ENCODE data around the gene SLIT3.

SLIT3 gene

DNA sequence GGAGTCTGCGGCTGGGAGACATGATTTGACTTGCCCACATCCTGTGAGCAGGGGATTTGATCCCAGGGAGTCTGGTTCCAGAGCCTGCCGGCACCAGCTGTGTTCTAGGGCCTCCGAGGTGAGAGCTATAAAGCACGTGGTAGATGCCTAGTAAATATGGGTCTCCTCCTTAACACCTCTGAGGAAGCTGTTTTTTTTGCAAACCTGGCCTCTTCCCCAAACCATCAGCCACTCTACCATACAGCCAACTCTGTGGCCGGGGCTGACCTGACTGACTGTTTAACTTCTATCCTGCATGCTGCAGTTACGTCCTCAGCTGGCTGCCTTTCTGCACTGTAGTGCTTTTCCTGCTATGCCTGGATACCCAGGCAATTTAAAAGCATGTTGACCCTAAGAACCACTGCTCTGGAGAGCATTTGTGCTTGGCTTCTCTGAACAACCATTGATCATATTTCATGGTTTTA is 220.5 kb downstream of the SLIT3 start:
- DNase-seq (ENCODE audit: low read depth) = no peak

DNA sequence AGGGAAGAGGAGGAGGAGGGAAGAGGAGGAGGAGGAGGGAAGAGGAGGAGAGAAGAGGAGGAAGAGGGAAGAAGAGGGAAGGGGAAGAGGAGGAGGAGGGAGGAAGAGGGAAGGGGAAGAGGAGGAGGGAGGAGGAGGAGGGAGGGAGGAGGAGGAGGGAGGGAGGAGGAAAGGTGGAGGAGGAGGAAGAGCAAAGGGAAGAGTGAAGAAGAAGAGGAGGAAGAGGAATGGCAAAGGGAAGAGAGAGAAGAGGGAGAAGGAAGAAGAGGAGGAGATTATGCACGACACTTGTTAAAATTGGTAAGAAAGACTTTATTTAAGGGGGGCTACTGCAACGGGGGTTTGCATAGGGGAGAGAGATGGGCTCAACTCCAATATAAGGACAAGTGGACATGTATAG is 221.2 kb downstream of the SLIT3 start:
- no peak for DNase-seq (ENCODE audit: low read depth)

DNA sequence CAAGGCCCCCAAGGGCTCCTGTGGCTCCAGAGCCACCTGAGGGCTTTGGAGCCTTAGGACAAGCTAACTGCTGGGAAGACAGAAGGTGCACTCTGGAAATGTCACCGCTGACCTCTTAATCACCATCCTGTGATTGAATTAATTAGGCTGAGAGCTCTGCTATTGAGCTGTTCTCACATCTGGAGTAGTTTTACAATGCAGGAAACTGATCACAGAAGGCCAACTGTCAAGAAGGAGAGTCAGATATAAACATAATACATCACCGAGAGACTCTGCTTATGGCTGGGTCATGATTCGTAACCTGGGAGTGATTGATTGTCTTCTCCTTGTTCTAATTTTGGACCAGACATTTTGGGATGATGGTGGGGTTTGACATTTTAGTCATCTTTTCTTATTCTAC is 226.1 kb downstream of the SLIT3 start:
- DNase-seq (ENCODE audit: low read depth) = no peak

DNA sequence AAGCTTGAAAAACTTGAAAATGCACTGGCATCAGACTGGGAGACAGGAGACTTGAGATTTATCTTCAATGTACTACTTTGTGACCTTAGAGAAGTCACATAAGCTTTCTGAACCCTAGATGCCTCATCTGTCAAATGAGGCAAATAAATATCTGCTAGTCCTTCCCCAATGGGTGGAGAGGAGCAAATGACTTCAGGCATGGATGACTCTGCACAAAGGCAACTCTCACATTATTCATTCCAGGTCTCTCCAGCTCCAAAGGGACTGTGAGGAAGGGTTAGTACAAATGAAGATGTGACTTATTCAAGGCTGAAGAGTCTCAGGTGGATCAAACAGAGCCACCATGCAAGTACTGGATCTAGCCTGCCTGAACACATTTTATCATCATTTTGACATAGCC is 228.7 kb downstream of the SLIT3 start:
- no peak for DNase-seq (ENCODE audit: low read depth)

DNA sequence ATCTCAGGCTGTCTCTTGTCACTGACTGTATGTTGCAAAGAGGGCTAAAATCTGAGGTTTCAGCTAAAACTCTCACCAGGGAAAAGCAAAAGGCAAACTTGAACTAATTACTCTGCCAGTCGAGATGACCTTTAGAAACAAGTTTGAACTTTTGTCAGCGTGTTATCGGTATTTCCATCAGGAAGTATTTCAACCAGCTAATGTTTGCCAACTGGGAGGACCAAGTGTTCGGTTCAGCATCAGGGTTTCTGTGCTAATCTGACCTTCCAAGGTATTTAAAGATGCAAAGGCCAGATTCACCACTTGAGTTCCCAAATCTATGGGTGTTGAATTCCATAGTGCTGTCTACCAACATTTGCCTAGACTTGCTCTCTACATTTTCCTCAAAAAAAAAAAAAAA is 230.5 kb downstream of the SLIT3 start:
- DNase-seq (ENCODE audit: low read depth) = no peak

DNA sequence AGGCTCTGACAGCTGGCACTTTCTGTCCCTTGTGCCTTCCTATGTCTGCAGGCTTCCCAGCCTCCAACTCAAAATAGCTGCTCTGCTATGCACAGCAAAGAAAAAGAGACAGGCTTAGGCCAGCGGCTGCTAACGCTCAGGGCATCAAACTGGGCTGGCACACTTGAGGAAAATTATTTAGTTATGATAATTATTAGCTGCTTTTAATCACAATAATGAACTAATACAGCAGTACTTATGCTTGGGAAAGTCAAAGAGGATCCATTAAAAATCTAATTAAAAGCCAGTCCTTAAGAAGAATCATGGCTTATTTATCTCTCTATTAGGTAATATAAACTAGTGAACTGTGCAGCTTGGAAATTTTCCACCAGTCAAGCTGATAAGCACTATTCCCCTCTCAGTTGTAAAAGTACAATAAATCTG is 233.2 kb downstream of the SLIT3 start:
- DNase-seq (ENCODE audit: low read depth) = no peak

DNA sequence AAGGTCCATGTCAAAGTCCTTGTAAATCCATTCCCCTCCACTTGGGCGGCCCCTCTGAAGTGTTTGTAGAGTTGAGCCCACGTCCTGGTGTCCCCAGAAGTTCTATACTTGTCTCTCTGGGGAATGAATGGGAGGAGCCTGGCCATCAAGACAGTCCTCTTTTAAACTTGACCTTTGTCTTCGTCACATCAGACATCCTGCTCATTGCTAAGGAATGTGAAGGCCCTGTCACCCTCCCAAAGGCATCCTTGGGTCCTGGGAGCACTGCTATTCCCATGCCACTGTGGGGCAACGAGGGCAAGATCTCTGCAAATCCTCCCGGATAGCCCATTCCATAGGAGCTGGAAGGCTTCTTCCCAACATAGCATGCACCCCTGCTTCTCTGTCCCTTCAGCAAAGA is 235.5 kb downstream of the SLIT3 start:
- no peak for DNase-seq (ENCODE audit: low read depth)

DNA sequence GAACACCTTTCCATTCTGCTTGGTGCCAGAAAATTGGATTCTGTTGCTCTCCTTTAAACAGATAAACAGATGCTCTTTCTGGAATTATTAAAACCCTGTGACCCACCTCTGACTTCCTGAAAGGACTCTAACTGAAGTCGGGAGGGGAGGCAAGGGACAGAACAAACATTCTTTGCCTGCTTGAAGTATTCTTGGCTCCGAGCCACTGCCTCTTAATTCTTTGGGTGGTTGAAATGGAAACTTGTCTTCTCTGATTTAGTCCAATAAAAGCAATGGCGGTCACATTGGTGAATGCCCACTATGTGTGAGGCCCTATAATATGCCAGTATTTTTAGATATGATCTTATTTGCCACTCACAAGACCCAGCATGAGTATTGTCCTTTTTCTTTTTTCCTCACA is 236.8 kb downstream of the SLIT3 start:
- DNase-seq (ENCODE audit: low read depth) = no peak

DNA sequence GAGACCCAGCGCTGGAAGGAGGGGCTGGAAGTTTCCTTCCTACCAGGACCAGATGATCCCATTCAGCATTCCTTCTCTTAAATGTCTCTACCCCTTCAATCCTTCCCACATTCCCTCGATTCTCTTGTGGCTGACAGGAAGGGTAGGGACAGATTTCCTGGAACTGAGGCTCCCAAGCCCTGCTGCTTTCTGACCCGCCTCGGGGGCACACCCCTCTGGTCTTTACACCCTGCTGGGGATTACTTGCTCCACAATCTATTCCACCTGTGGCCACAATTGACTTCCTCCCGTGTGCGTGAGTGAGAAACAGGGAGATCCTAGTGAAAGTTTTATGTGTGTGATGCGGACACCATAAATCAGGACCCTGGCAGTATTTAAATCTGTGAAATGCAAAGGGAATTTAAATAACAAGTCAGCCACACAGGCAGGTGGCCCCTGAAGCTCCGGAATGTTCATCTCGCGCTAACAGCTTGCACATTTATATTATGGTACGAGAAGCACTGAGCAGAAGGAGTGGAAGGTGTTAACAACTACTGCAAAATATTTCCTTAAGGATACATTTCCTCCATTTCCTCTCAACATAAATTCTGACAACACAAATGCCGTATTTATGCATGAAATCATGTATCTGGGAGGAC is 237.5 kb downstream of the SLIT3 start:
- DNase-seq (ENCODE audit: low read depth) = no peak

DNA sequence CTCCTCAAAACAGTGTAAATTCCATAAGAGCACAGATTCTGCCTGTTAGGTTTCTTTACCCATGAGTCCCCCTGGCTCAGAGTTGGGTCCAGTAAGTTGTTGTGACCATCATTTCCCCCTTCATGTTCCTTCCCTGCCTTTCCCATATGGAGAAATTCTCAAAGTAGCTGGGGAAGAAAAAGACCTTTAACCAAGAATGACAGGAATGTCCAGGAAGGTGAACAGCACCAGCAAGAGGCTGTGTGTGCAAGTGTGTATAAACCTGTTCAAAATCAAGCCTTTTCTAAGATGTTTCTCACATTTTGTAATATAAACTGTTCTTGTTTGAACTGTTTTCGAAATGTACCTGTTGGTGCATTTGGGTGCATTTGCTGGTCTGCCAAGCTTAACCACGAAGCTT is 238.2 kb downstream of the SLIT3 start:
- no peak for DNase-seq (ENCODE audit: low read depth)

DNA sequence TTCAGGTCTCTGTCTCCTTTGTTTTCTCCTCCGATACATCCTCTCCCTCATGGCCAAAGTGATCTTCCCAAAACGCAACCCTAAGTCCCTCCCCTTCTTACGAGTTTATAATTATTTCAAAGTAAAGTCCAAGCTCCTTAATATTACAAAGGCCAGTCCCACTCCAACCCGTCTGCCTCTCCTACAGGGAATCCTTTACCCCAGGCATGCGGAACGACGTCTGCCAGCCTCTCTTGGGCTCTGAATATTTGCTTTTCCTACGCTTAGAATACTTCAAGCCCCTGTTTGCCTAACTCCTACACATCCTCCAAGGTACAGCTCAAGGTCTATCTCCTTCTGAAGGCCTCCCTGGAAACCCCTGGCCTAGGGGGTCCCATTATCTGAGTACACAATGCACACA is 246.4 kb downstream of the SLIT3 start:
- DNase-seq (ENCODE audit: low read depth) = no peak

DNA sequence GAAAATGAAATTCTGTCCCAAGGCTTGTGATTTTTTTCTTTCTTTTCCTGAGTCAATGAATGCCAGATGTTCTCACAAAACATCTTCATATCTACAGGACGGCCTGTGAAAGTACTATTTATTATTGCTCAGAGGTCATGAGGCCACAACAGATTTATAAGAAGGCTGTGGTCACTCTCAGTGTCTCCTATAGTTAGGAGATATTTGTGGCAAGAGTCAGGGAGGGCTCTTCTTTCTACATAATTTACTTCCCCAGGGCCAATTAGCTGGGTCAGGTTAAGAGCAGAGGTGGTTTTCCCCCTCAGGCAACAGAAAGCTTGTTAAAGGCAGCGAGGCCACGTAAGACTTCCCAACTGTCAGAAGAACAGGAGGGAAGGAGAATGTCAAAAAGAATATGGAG is 248.7 kb downstream of the SLIT3 start:
- no peak for DNase-seq (ENCODE audit: low read depth)

DNA sequence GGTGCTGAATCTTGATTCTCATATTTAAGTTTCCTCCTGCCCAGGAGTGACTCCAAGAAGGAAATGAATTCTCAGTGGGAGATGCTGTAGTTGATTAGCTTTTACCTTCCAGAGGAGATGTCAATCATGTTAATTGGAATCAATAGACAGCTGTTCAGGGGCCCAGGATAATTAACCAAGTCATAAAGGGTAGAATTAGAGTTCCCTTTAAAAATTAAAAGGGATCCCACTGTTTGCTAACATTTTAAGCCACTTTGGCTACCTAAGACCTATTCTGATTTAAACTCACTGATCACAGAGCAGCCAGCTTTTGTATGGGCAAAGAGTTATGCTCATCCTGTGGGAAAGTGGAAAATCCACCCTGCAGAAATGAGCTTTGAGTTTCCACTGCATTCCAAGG is 249.6 kb downstream of the SLIT3 start:
- no peak for DNase-seq (ENCODE audit: low read depth)

DNA sequence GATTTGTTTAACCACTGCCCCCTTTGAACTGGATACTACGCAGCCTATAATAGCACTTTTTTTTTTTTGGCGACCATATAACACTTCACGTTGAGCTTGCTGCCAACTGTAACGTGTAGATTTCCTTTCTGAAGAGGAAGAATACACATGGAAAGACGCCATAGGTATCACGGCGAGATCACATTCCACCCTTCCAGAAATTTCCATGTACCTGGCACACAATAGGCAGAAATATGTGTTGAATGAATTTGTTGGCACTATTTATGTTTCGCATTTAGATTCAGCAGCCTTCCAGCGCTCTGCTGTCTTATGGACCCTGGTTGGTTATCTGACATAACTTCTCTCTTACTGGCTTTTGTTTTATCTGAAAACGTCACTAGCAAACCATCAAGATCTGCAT is 250.3 kb downstream of the SLIT3 start:
- DNase-seq (ENCODE audit: low read depth) = no peak

DNA sequence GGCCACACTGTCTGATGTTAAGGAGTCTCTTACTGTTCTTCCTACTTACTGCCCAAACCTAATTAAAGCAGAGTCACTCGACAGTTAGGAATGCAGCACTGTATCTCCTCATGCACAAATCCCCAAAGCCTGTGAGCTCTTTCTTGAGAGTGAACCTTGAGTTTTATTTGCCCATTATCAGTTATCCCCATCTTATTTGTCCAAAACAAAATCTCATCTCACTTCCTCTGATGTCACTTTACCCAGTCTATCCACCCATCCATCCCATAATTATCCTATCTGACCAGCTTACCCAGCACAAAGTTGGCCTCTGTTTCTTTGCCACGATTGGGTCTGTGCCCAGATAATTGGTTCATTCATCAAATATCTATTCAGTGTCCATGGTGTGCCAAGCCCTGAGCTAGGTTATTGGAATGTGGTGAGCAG is 250.8 kb downstream of the SLIT3 start:
- DNase-seq (ENCODE audit: low read depth) = no peak

DNA sequence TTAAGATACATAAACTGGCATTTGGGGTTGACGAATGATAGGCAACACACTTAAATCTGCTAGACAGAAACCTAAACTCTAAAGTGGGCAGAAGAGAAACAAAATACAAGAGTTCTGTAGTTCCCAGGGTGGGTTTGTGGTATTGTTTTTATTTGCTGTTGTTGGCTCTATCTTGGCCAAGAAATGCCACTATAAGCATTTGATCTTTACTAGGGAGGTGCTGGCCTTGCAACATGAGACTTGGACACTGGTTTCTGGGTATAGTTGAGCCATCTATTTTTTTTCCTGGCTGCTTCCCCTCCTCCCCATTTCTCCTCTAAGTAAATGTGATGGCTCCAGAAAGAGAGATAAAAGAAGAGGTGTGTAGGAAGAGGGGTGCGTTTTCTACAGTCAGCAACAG is 251.2 kb downstream of the SLIT3 start:
- no peak for DNase-seq (ENCODE audit: low read depth)

DNA sequence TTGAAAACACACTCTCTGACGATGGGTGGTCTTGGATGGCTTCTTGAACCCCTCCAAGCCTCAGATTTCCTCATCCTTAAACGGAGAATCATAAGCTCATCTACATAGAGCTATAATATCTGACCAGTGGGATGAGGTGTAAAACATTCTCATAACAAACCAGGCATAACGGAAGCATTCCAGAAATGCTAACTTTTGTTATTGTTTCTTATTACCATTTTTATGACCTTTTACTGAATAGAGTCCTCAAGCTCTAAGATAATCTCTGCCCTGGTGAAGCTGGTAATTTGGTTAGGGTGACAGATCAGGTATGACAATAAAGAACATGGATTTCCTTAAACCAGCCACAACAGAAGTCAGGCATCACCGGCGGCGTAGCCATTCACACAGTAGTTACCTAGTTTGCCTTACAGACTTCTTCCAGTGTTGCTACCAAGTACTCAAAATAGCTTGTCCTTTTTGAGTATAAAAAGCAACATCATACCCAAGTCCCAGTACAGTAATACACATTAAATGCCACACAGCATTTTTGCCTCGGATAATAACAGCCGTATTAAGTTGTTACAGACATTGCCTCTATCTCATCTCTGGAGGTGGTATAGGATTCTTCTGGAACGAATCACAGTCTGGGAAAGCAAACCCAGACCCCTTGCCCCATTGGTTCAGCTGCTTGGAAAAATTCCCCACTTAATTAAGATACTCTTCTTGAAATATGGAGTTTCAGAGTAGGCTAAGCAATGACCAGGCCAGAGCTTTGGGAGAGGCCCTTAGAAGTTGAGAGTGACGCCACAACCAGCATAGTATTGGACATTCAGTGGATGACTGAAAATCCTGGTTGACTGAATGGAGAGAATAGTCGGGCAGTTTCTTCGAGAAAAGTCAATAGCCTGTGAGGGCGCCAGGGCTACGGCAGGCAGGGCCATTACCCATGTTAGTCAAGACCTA is 252.5 kb downstream of the SLIT3 start:
- no peak for DNase-seq (ENCODE audit: low read depth)

DNA sequence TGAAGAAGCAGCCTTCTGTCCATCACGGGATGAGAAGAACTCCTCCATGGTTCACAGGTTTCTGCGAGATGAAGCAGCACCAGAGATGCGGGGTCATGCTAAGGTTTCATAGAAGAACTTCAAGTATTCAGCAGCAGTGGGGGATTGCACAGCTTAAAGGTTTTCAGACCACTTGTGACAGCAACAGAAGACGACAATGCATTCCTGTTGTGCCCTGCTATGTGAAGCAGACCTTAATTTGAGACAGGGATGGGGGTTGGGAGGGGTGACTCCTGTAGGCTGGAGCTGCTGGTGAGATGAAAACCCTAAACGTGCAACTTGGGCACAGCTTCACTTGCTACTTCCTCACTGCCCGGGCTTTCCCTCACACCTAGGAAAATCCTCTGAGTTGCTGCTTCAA is 256.0 kb downstream of the SLIT3 start:
- DNase-seq (ENCODE audit: low read depth) = no peak

DNA sequence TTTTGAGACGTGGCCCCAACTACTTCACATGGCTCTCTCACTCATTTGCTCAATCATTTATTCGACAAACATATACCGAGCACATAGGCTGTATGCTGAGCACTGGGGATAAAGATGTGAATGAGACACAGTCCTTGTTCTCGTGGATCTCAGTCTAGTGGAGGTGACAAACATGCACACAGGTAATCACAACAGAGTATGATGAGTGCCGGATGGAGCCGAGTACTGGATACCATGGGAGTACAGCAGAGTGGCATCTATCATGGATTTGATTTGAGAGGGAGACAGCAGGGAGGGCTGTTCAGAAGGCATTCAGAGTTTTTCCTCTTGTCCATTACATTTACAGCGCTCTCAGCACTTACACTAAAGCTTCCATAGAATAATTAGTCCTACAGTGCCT is 259.8 kb downstream of the SLIT3 start:
- DNase-seq (ENCODE audit: low read depth) = no peak

DNA sequence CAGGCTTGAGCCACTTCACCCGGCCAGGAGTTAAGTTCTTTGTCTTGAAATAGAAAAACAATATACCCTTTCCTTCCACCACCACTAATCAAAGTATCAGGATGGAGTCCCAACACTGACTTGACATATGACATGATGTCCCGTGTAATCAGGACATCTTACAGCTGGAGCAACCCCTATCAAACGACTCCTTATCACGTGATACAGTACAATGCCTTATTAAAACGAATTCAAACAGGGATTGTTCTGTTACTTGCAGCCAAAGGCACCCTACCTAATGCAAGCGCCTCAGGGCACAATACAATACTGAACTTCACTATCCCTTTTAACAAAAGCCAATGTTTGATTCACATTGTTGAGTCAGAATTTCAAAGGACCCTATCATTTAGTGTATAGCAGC is 261.3 kb downstream of the SLIT3 start:
- no peak for DNase-seq (ENCODE audit: low read depth)

DNA sequence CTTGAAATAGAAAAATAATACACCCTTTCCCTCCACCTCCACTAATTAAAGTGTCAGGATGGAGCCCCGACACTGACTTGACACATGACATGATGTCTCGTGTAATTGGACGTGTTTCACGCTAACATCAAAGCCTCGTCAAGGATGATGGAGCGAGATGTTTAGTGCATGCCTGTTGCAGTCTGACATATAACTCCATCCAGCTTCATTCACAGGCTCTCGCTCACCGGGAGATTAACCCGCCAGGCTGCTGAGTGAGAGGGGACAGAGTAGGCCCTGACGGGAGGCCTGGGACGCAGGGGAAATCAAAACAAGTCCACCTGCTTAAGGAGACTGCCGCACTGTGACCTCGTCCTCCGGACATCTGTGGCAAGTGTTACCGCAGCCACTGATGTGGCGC is 263.5 kb downstream of the SLIT3 start:
- DNase-seq (ENCODE audit: low read depth) = no peak

DNA sequence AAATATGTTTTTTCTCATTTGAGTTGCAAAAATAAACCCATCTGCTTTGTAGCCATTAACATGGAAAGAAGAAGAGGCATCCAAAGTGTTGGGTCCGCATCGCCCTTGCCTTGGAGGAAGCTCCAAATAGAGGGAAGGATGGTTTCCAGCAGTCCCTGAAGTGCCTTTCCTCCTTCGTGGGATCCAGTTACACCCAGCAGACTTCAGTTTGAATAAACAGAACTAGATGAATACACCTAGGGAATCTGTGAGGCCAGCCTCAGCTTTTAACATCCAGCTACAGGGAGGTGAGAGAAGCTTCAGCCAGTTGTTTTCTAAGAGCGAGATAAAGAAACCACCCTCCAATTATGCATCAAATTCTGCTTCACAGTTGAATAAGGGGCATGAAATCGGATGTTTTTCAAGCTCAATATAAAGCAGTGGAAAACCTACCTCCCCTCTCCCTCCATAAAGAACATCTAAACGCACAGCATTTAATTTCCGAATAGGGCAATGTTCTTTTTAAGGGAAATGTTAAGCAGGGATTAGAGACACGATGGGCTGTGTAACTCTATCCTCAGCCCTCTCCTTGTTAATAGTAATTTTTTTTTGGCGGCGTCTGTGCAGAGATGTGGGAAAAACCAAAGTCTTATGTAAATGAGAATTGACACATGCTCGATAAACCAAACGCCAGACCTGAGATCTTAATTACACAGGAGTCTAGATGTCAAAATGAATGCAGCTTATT is 264.7 kb downstream of the SLIT3 start:
- no peak for DNase-seq (ENCODE audit: low read depth)
